ENCODE measurements around the gene DGKZ.

Gene DGKZ

GRCh38 chr11:46388619-46389449 lies 41.6 kb downstream of the DGKZ start:
- no peak for DNase-seq (ENCODE audit: low read depth)
- TF ChIP-seq CTCF (conservative IDR thresholded peaks at IDR 0.05; ENCODE audit: control insufficient read depth, insufficient read depth, low read depth, low read length) = no peak
- H3K4me3 ChIP-seq (ENCODE audit: control insufficient read depth, low read depth, low read length) = no peak overlapping the region

GRCh38 chr11:46389450-46390330 lies 42.4 kb downstream of the DGKZ start:
- H3K4me3 ChIP-seq (ENCODE audit: control insufficient read depth, low read depth, low read length) = peak overlapping the region; percentile 47
- DNase-seq (ENCODE audit: low read depth) = peak; percentile 50
- peak; percentile 59 for TF ChIP-seq CTCF (conservative IDR thresholded peaks at IDR 0.05; ENCODE audit: control insufficient read depth, insufficient read depth, low read depth, low read length)

- DNase-seq (ENCODE audit: low read depth) = no peak
- TF ChIP-seq CTCF (conservative IDR thresholded peaks at IDR 0.05; ENCODE audit: control insufficient read depth, insufficient read depth, low read depth, low read length) = no peak
- H3K4me3 ChIP-seq (ENCODE audit: control insufficient read depth, low read depth, low read length) = no peak overlapping the region
Measured at GRCh38 chr11:46390331-46391171, 43.3 kb downstream of the DGKZ start.

GRCh38 chr11:46391186-46391577 lies 43.9 kb downstream of the DGKZ start:
- TF ChIP-seq CTCF (conservative IDR thresholded peaks at IDR 0.05; ENCODE audit: control insufficient read depth, insufficient read depth, low read depth, low read length) = no peak
- no peak for DNase-seq (ENCODE audit: low read depth)
- H3K4me3 ChIP-seq (ENCODE audit: control insufficient read depth, low read depth, low read length) = no peak overlapping the region

- DNase-seq (ENCODE audit: low read depth) = peak; percentile 11
- TF ChIP-seq CTCF (conservative IDR thresholded peaks at IDR 0.05; ENCODE audit: control insufficient read depth, insufficient read depth, low read depth, low read length) = no peak
- peak within 1 kb of the TSS; percentile 35 for H3K4me3 ChIP-seq (ENCODE audit: control insufficient read depth, low read depth, low read length)
Measured at GRCh38 chr11:46391578-46392420, 44.5 kb downstream of the DGKZ start, which contains the start of gene CHRM4. Gene CHRM4, minus strand, starts transcription at chr11:46391776. Its CDS starts 5,219 bp downstream, at chr11:46386557.

Measured in fibroblast of mammary gland (primary cell).